Stimulated activated CD8-positive, alpha-beta memory T cell treated with anti-CD3 and anti-CD28 coated beads, Interleukin-15, amount 100 ng/mL, for 1 hour (primary cell): ENCODE measurements around the gene C17orf100.
"Not testable (repeated sequence)": the region's sequence is repeated elsewhere in the genome, so short reads cannot be mapped to it uniquely, and the experiment has no call there.

Experiments
- DNase-seq: peaks from one replicate; pipeline ENCODE4 v3.0.0-alpha.2; 2020; ENCODE audit warnings: low read depth

Gene C17orf100

GRCh38 chr17:6641247-6641863 lies 10.2 kb upstream of the C17orf100 start:
- no peak for DNase-seq

- DNase-seq, result no peak
Measured at GRCh38 chr17:6642592-6642991, 9.0 kb upstream of the C17orf100 start.

GRCh38 chr17:6643451-6644125 lies 8.0 kb upstream of the C17orf100 start:
- no peak for DNase-seq

GRCh38 chr17:6648181-6648580 lies 3.4 kb upstream of the C17orf100 start:
- no peak for DNase-seq

GRCh38 chr17:6651919-6652452 lies 424 bp downstream of the C17orf100 start:
- no peak for DNase-seq

- no peak for DNase-seq
Measured at GRCh38 chr17:6654841-6655731, 3.5 kb downstream of the C17orf100 start.

- not testable (repeated sequence) for DNase-seq
Measured at GRCh38 chr17:6655732-6656361, 4.3 kb downstream of the C17orf100 start.

GRCh38 chr17:6656797-6657632 lies 5.5 kb downstream of the C17orf100 start:
- not testable (repeated sequence) for DNase-seq

- DNase-seq, result no peak
Measured at GRCh38 chr17:6657633-6658287, 6.2 kb downstream of the C17orf100 start.

GRCh38 chr17:6658411-6658810 lies 6.8 kb downstream of the C17orf100 start:
- DNase-seq, result not testable (repeated sequence)

- DNase-seq, result no peak
Measured at GRCh38 chr17:6660101-6660500, 8.5 kb downstream of the C17orf100 start.

- no peak for DNase-seq
Measured at GRCh38 chr17:6660805-6661463, 9.4 kb downstream of the C17orf100 start.

GRCh38 chr17:6661464-6661848 lies 9.9 kb downstream of the C17orf100 start:
- no peak for DNase-seq

- not testable (repeated sequence) for DNase-seq
Measured at GRCh38 chr17:6663200-6663599, 11.6 kb downstream of the C17orf100 start.

GRCh38 chr17:6666077-6666521 lies 14.5 kb downstream of the C17orf100 start:
- DNase-seq, result no peak

- no peak for DNase-seq
Measured at GRCh38 chr17:6666557-6666956, 15.0 kb downstream of the C17orf100 start.

- no peak for DNase-seq
Measured at GRCh38 chr17:6667516-6667915, 16.0 kb downstream of the C17orf100 start.

- no peak for DNase-seq
Measured at GRCh38 chr17:6668219-6668618, 16.7 kb downstream of the C17orf100 start.

- no peak for DNase-seq
Measured at GRCh38 chr17:6668727-6669425, 17.3 kb downstream of the C17orf100 start.
